Measurements from ENCODE around the gene ACSM2B.
"Not testable (repeated sequence)": the region's sequence is repeated elsewhere in the genome, so short reads cannot be mapped to it uniquely, and the experiment has no call there.

The ACSM2B gene

DNA sequence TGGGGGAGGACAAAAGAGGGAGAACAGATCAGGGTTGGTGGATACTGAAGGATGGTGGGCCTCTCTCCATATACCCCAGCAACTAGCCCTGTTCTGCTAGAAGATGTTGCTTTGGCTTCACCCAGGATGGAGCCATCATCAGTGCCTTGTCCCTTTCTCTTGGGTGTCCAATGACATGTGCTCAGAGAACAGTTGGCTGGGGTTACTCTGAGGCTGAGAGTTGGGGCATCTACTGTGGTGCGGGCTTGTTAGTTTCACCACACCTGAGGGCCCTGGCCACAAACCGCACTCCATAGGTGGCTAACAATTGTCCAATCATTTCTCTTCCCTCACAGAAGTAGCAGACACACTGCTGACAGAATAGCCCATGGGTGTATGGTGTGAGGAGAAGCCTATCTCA, 18.9 kb upstream of the ACSM2B start:
- DNase-seq (ENCODE audit: low spot score): not testable (repeated sequence)

GRCh38 chr16:20592780-20593179, 16.6 kb upstream of the ACSM2B start:
- DNase-seq (ENCODE audit: low spot score): not testable (repeated sequence)

DNA sequence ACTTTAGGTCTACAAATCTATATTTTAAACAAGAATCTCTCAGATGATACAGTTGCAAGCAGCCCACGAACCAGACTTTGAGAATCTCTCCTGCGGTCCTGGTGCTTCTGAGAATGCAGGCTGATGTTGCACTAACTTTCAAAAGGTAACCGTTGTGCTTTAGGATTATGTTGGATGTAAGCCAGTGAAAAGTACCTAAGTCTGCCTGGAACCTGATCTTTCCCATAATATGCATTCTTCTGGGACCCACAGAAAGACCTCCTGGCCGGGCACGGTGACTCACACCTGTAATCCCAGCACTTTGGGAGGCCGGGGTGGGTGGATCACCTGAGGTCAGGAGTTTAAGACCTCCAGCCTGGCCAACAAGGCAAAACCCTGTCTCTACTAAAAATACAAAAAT, 13.3 kb upstream of the ACSM2B start:
- DNase-seq (ENCODE audit: low spot score): not testable (repeated sequence)

DNA sequence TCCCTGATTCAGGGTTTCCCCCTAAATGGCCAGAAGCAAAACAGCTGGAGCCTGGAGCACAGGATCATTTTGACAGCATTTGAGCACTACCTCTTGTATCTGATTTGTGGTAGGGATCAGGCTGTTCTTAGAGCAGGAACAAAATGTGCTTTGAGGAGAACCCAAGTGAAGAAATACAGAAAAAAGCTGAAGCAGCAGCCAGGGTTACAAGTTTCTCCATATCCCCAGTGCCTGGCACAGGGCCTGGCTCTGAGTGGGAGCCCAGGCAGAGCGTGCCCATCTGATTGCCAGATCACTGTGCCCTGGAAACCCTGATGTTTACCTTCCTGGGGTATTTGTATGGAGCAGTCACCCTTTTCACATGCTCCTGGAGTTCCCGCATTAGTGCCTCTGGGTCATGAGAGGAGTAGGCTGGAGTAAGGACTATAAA, 11.5 kb upstream of the ACSM2B start:
- not testable (repeated sequence) for DNase-seq (ENCODE audit: low spot score)

- DNase-seq (ENCODE audit: low spot score): not testable (repeated sequence)
These were observed 10.5 kb upstream of the ACSM2B start for GRCh38 chr16:20586716-20587115.

GRCh38 chr16:20586112-20586511, 9.9 kb upstream of the ACSM2B start:
- DNase-seq (ENCODE audit: low spot score): not testable (repeated sequence)

DNA sequence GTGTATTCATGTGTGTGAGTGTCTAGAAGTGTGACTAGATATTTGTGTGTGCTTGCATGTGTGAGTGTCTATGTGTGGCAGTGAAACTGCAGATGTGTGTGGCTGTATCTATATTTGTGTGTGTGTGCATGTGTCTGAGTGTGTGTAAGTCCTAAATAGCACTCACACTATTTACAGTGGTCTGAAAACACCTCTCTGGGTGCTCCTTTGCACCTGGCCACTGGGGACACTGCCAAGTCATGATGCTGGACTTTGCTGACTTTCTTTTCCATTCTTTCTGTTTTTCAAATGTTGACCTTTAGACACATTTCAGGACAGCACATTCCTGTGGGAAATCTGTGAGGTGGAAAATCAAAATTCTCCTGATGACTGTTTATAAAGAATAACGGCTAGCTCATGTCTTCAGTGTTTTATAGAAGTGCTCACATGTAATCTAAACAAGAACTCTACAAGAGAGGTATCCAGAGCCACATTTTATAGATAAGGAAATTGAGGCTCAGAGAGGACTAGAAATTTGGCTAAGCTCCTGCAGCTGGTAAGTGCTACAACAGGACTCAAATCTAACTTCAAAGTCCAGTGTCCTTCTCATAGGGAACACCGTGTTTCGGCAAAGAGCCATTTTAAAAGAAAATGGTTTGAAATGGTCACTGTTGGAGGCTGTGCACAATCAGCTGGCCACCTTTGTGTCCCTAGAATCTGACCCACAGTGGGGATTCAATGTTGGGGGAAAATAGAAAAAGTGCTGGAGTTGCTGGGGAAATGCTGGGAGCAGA, 4.5 kb upstream of the ACSM2B start:
- DNase-seq (ENCODE audit: low spot score): not testable (repeated sequence)

- not testable (repeated sequence) for DNase-seq (ENCODE audit: low spot score)
These were observed 1.9 kb upstream of the ACSM2B start for GRCh38 chr16:20578091-20578490.

GRCh38 chr16:20569117-20569651, 7.0 kb downstream of the ACSM2B start:
- not testable (repeated sequence) for DNase-seq (ENCODE audit: low spot score)

DNA sequence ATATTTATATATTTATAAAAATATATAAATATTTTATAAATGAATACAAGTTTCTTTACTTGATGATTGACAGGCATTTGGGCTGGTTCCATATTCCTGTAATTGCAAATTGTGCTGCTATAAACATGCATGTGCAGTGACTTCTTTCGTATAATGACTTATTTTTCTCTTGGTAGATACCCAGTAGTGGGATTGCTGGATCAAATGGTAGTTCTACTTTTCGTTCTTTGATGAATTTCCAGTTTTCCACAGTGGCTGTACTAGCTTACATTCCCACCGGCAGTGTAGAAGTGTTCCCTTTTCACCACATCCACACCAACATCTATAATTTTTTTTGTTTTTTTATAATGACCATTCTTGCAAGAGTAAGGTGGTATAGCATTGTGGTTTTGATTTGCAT, 7.8 kb downstream of the ACSM2B start:
- DNase-seq (ENCODE audit: low spot score): no peak

- DNase-seq (ENCODE audit: low spot score): no peak
These were observed 9.3 kb downstream of the ACSM2B start for GRCh38 chr16:20566864-20567263.

DNA sequence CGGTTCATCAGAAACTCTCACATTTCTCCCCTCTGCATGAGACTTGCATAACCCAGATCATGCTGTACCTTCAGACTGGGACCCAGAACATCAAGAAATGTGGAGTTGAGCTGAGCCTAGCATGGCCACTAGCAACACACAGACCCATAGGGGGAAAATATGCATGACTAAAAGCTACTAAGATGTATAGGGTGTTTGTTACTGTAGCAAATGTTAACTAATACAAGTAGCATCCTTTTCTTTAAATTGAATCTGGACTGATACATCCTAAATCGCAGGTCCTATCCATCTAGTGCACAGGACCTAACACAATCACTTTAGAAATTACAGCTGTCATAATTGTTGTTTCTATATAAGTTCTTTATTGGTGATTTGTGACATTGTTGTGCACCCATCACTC, 10.8 kb downstream of the ACSM2B start:
- not testable (repeated sequence) for DNase-seq (ENCODE audit: low spot score)

DNA sequence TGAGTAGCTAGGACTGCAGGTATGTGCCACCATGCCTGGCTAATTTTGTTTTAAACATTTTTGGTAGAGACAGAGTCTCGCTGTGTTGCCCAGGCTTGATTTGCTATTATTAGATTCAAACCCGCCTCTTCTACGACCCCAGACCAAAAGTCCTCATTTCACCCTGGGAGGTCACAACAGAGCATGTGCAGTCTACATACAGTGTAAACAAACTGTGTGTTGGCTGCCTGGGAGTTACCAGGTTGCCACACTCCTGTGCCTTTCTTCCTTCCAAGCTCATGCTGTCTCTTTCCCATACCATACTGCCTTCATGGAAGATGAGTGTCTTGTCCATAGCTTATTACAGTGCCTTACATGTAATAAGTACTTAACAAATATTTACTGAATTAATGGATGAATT, 11.9 kb downstream of the ACSM2B start:
- not testable (repeated sequence) for DNase-seq (ENCODE audit: low spot score)

DNA sequence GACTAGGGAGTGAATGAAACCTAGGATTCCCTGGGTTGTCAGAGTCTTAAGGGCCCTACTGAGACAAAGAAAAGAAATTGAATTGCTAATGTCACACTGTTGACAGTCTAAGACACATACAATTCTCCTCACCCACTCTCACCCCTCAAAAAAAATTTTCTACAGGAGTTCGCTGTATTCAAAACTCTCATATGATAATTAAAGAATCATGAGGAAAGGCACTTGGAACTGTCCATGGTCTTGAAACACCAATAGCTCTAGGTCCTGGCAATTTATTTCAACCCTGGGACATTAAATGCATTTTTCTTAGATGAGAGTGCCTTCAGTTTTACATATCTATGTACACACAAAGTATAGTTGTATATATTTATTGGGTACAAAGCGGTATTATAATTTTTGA, 20.5 kb downstream of the ACSM2B start:
- not testable (repeated sequence) for DNase-seq (ENCODE audit: low spot score)

- DNase-seq (ENCODE audit: low spot score): not testable (repeated sequence)
These were observed 21.5 kb downstream of the ACSM2B start for GRCh38 chr16:20554689-20555088.

- not testable (repeated sequence) for DNase-seq (ENCODE audit: low spot score)
These were observed 22.7 kb downstream of the ACSM2B start for GRCh38 chr16:20553493-20553892.

- not testable (repeated sequence) for DNase-seq (ENCODE audit: low spot score)
These were observed 29.2 kb downstream of the ACSM2B start for GRCh38 chr16:20546951-20547350.

- not testable (repeated sequence) for DNase-seq (ENCODE audit: low spot score)
These were observed 29.8 kb downstream of the ACSM2B start for GRCh38 chr16:20546278-20546853.

DNA sequence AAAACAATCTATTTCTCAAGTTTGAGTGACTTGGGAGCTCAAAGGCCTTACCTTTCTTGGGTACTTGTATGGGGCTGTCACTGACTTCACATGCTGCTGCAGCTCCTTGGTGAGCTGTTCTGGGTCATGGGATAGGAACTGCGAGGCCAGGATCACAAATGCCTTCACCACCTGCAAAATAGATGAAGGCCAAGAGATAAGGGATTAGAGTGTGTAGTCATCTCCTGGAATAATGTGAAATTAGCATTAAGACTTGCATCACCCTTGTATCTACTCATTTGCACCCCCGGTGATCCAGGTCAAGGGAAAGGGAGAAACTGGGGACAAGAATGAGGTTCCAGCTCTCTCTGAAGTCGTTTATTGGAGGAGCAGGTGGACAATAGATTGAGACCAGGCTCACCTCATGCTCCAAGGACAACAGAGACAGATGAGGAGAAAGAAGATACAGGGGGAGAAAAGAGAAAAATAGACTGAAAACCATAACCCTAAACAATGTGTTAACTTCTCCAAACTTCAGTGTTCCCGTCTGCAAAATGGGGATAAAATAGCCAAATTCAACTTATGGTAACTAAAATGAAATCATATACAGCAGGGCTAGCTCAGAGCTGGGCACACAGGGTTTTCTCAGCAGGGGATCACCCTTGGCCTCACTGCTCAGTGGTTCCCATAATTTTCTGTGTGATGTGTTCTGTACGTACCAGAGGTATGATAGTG, 35.4 kb downstream of the ACSM2B start:
- DNase-seq (ENCODE audit: low spot score): not testable (repeated sequence)

- DNase-seq (ENCODE audit: low spot score): no peak
These were observed 37.5 kb downstream of the ACSM2B start for GRCh38 chr16:20538687-20539086.

DNA sequence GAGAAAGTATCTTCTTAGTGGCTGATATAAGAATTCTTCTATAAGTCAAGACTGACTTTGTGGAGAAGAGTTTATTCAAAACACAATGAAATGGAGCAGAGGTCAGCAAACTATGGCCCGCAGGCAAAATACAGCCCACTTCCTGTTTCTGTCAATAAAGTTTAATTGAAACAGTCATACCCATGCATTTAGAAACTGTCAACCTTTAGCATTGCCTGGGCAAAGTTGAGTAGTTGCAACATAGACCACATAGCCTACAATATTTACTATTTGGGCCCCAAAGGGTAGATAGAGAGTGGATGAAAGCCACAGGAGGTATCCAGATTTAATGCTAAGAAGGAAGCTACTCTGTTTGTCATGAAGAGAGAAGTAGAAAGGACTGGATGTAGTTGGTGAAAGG, 38.0 kb downstream of the ACSM2B start:
- DNase-seq (ENCODE audit: low spot score): no peak

- DNase-seq (ENCODE audit: low spot score): not testable (repeated sequence)
These were observed 39.5 kb downstream of the ACSM2B start for GRCh38 chr16:20536669-20537068.
